HCT116 (cell line): ENCODE results near the gene GPHN. TPM values are rescaled to one million over a fixed set of nuclear protein-coding genes. Genes with fewer than 3 reads are reported as not detected.

Experiments
- ATAC-seq: fragments of 200-7000 bp; cut with Tn5 transposase; 2 replicates; pipeline ENCODE4 v1.9.1; 2020; ENCODE audit warnings: mild to moderate bottlenecking, moderate library complexity
- BruUV-seq: library from RNA; stranded (reverse); fragments of 400-500 nt; replicated peaks from 2 replicates; lab custom pipeline; 2021; lab: Mats Ljungman, UMichigan
- CTCF ChIA-PET: fragments of 300-600 bp; sonication (Branson Sonifier 250); formaldehyde crosslinking; loops from one replicate; lab custom pipeline; 2021; ENCODE audit warnings: antibody characterized with exemption; lab: Charles Lee
- POLR2A ChIA-PET: fragments of 300-600, 350-600 bp; sonication (Branson Sonifier 250); formaldehyde crosslinking; loops from one replicate; lab custom pipeline; 2021; ENCODE audit warnings: antibody characterized with exemption; lab: Charles Lee
- RAD21 ChIA-PET, 2 experiments: fragments of 300-600 bp; sonication (Branson Sonifier 250); formaldehyde crosslinking; loops; one replicate each; lab custom pipeline; 2023; ENCODE audit warnings: low total read pairs in 2 of 2; ENCODE audit not compliant: uncharacterized antibody in 2 of 2, unreplicated experiment in 2 of 2, low non-redundant PET in 1 of 2; lab: Charles Lee
- DNase-seq: peaks from one replicate; pipeline ENCODE4 v3.0.0-alpha.2; 2010; ENCODE audit warnings: low read depth, low spot score
- H2AFZ ChIP-seq: fragments of 200-600 bp; shearing (Covaris generic), sonication (generic); 2 replicates; pipeline ENCODE4 v1.6.1; 2017; ENCODE audit warnings: low read depth, mixed run types, mixed read lengths, antibody characterized with exemption, low read length; ENCODE audit not compliant: poor library complexity, severe bottlenecking
- H3K27ac ChIP-seq: 2 replicates; pipeline ENCODE4 v1.5.1; 2012; ENCODE audit warnings: low read depth, low read length
- H3K27me3 ChIP-seq: fragments of 200-600 bp; sonication (generic); 2 replicates; pipeline ENCODE4 v1.6.1; 2016; ENCODE audit warnings: mixed run types, low read length, mixed read lengths; ENCODE audit not compliant: insufficient read depth
- H3K36me3 ChIP-seq, 2 experiments: fragments of 200-500 bp in 1 of 2; fragments of 200-600 bp in 1 of 2; sonication (Bioruptor generic) in 1 of 2; sonication (generic) in 1 of 2; 2 replicates each; pipeline versions ENCODE4 v1.5.1 to v1.6.1; 2014 to 2016; ENCODE audit warnings: low read length in 2 of 2, inconsistent platforms in 1 of 2, mixed read lengths in 1 of 2, mixed run types in 1 of 2; ENCODE audit not compliant: insufficient read depth in 2 of 2, control insufficient read depth in 1 of 2
- H3K4me1 ChIP-seq, 2 experiments: fragments of 200-600 bp in 1 of 2; sonication (generic) in 1 of 2; 2 replicates each; pipeline versions ENCODE4 v1.5.1 to v1.6.1; 2012 to 2017; ENCODE audit warnings: low read length in 2 of 2, inconsistent platforms in 1 of 2, mild to moderate bottlenecking in 1 of 2, mixed read lengths in 1 of 2, mixed run types in 1 of 2, moderate library complexity in 1 of 2; ENCODE audit not compliant: insufficient read depth in 2 of 2, control insufficient read depth in 1 of 2
- H3K4me2 ChIP-seq: fragments of 200-600 bp; sonication (generic); 2 replicates; pipeline ENCODE4 v1.6.1; 2017; ENCODE audit warnings: mixed run types, low read length, mixed read lengths
- H3K4me3 ChIP-seq, 2 experiments: fragments of 200-600 bp in 1 of 2; sonication (generic) in 1 of 2; replicated peaks in 1 of 2; 2 replicates each; pipeline ENCODE4 v1.5.1; 2011 to 2016; ENCODE audit warnings: low read length in 2 of 2, control low read depth in 1 of 2, low read depth in 1 of 2, mild to moderate bottlenecking in 1 of 2, mixed read lengths in 1 of 2, mixed run types in 1 of 2
- H3K79me2 ChIP-seq: fragments of 200-600 bp; sonication (generic); 2 replicates; pipeline ENCODE4 v1.6.1; 2017; ENCODE audit warnings: mild to moderate bottlenecking, mixed run types, low read length, moderate library complexity, mixed read lengths; ENCODE audit not compliant: insufficient read depth
- H3K9ac ChIP-seq: fragments of 200-600 bp; sonication (generic); 2 replicates; pipeline ENCODE4 v1.6.1; 2016; ENCODE audit warnings: low read length, mixed read lengths
- H3K9me2 ChIP-seq: fragments of 200-600 bp; sonication (generic), shearing (Covaris generic); 2 replicates; pipeline ENCODE4 v1.6.1; 2017; ENCODE audit warnings: mixed run types, mild to moderate bottlenecking, moderate library complexity; ENCODE audit not compliant: insufficient read depth
- H3K9me3 ChIP-seq, 2 experiments: fragments of 200-500 bp in 1 of 2; fragments of 200-600 bp in 1 of 2; sonication (Bioruptor generic) in 1 of 2; sonication (generic) in 1 of 2; 2 replicates each; pipeline ENCODE4 v1.6.1; 2014 to 2017; ENCODE audit warnings: low read length in 2 of 2, mixed read lengths in 2 of 2, inconsistent platforms in 1 of 2, low read depth in 1 of 2, mild to moderate bottlenecking in 1 of 2, mixed run types in 1 of 2, moderate library complexity in 1 of 2; ENCODE audit not compliant: control insufficient read depth in 1 of 2, insufficient read depth in 1 of 2
- H4K20me1 ChIP-seq: fragments of 200-600 bp; sonication (generic), shearing (Covaris generic); 2 replicates; pipeline ENCODE4 v1.6.1; 2017; ENCODE audit warnings: mixed run types, mild to moderate bottlenecking, moderate library complexity; ENCODE audit not compliant: insufficient read depth
- ATF3 ChIP-seq: IDR thresholded peaks from 2 replicates; pipeline ENCODE4 v1.6.1; 2012
- CBX3 ChIP-seq: IDR thresholded peaks from 2 replicates; pipeline ENCODE4 v1.6.1; 2012; ENCODE audit warnings: low read depth
- CEBPB ChIP-seq: IDR thresholded peaks from 2 replicates; pipeline ENCODE4 v1.6.1; 2012; ENCODE audit warnings: low read depth
- EGR1 ChIP-seq: IDR thresholded peaks from 2 replicates; pipeline ENCODE4 v1.6.1; 2012; ENCODE audit warnings: low read depth
- ELF1 ChIP-seq: IDR thresholded peaks from 2 replicates; pipeline ENCODE4 v1.6.1; 2012; ENCODE audit warnings: low read depth, borderline replicate concordance
- EZH2 ChIP-seq: fragments of 200-600 bp; sonication (generic); IDR thresholded peaks from 2 replicates; pipeline ENCODE4 v1.6.1; 2017; ENCODE audit warnings: antibody characterized with exemption, mixed run types
- EZH2phosphoT487 ChIP-seq: fragments of 200-600 bp; IDR thresholded peaks from 2 replicates; pipeline ENCODE4 v1.6.1; 2018; ENCODE audit warnings: antibody characterized with exemption, borderline replicate concordance
- JUND ChIP-seq: IDR thresholded peaks from 2 replicates; pipeline ENCODE4 v1.6.1; 2012
- MAX ChIP-seq: IDR thresholded peaks from 2 replicates; pipeline ENCODE4 v1.6.1; 2012
- POLR2A ChIP-seq: IDR thresholded peaks from 2 replicates; pipeline ENCODE4 v1.7.0; 2011; ENCODE audit warnings: borderline replicate concordance; ENCODE audit not compliant: insufficient read depth, insufficient read length; ENCODE audit errors: extremely low read depth
- POLR2AphosphoS5 ChIP-seq: IDR thresholded peaks from 2 replicates; pipeline ENCODE4 v1.6.1; 2011; ENCODE audit warnings: mild to moderate bottlenecking, low read depth, low read length, moderate library complexity
- RAD21 ChIP-seq: IDR thresholded peaks from 2 replicates; pipeline ENCODE4 v1.6.1; 2012; ENCODE audit warnings: low read depth, mild to moderate bottlenecking
- REST ChIP-seq: IDR thresholded peaks from 2 replicates; pipeline ENCODE4 v1.6.1; 2012; ENCODE audit warnings: low read depth
- SP1 ChIP-seq: IDR thresholded peaks from 2 replicates; pipeline ENCODE4 v1.6.1; 2012; ENCODE audit warnings: low read depth
- SRF ChIP-seq: IDR thresholded peaks from 2 replicates; pipeline ENCODE4 v1.6.1; 2012; ENCODE audit warnings: low read depth
- TCF7L2 ChIP-seq: IDR thresholded peaks from 2 replicates; pipeline ENCODE4 v1.7.0; 2011; ENCODE audit warnings: borderline replicate concordance, inconsistent platforms; ENCODE audit not compliant: insufficient read depth, insufficient read length; ENCODE audit errors: extremely low read depth
- YY1 ChIP-seq: IDR thresholded peaks from 2 replicates; pipeline ENCODE4 v1.6.1; 2011; ENCODE audit warnings: low read length, low read depth, moderate library complexity, mild to moderate bottlenecking; ENCODE audit not compliant: insufficient replicate concordance; ENCODE audit errors: extremely low read depth
- ZFX ChIP-seq: fragments of 450-650 bp; IDR thresholded peaks from 2 replicates; pipeline ENCODE4 v1.6.1; 2017
- intact Hi-C: fragments of 100-400 bp; cut with micrococcal nuclease; formaldehyde crosslinking; loops from 2 replicates; pipeline ENCODE4 v1.10.0; 2022
- total RNA-seq: library from RNA; stranded (reverse); gene quantifications from one replicate; pipeline ENCODE4 v1.2.1, GENCODE V29; 2021; ENCODE audit not compliant: unreplicated experiment
- TF ChIP-seq, protein P1 (sequence below), 3 experiments: fragments of 200-600 bp in 1 of 3; sonication (generic) in 1 of 3; IDR thresholded peaks in 2 of 3; conservative IDR thresholded peaks in 1 of 3; 2 replicates each; pipeline ENCODE4 v1.5.1; 2012 to 2017; ENCODE audit warnings: low read depth in 2 of 3, low read length in 2 of 3, antibody characterized with exemption in 1 of 3, borderline replicate concordance in 1 of 3, control low read depth in 1 of 3, mild to moderate bottlenecking in 1 of 3, mixed read lengths in 1 of 3, mixed run types in 1 of 3, moderate library complexity in 1 of 3; ENCODE audit not compliant: insufficient read depth in 1 of 3

The GPHN gene
- total RNA-seq, 1 experiment from 2014 or later: 43.8 TPM

DNA sequence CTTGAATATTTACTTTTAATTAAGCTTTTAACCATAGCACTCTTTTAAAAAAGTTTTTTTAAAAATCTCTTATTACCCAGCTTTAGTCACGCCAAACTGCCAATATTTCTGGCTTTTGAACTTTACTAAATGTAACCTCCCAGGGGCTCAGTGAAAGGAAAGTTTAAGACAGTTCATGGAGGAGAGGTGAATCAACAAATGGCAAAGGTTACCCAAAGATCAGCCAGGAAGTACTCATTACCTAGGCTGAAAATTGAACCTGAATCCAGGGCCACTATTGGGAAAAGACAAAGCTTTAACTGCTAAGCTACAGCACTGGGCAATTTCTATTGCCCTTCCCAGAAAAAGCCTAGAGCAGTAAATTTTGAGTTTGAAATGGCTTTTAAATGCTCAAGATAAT, 282.2 kb downstream of the GPHN start (continued):
- TF ChIP-seq, protein P1, sequence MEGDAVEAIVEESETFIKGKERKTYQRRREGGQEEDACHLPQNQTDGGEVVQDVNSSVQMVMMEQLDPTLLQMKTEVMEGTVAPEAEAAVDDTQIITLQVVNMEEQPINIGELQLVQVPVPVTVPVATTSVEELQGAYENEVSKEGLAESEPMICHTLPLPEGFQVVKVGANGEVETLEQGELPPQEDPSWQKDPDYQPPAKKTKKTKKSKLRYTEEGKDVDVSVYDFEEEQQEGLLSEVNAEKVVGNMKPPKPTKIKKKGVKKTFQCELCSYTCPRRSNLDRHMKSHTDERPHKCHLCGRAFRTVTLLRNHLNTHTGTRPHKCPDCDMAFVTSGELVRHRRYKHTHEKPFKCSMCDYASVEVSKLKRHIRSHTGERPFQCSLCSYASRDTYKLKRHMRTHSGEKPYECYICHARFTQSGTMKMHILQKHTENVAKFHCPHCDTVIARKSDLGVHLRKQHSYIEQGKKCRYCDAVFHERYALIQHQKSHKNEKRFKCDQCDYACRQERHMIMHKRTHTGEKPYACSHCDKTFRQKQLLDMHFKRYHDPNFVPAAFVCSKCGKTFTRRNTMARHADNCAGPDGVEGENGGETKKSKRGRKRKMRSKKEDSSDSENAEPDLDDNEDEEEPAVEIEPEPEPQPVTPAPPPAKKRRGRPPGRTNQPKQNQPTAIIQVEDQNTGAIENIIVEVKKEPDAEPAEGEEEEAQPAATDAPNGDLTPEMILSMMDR (IDR thresholded peaks at IDR 0.05 in 2 of 3, conservative IDR thresholded peaks at IDR 0.05 in 1 of 3; ENCODE audit: borderline replicate concordance in 1 of 3, insufficient read depth in 1 of 3, low read depth in 2 of 3, low read length in 2 of 3): no peak
- TF ChIP-seq JUND (no peak), RAD21 (no peak), EGR1 (no peak), TCF7L2 (no peak)

DNA sequence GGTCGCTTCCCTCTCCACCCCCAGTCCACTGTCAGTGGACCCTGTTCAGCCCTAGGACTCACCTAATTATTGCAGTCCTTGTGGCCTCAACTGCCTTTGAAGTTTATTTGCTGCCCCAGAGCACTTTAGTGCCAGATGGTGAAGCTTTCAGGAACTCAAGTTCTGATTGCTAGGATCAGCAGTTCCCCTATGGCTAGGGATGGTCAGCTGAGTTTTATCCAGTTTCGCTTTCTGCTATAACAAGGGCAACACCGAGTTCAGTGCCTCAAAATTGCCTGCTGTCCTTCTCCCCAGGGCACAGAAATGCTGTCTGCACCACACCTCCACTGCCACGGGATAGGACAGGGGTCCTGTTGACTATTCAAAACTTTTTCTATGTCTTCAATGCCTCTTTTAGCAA, 295.0 kb downstream of the GPHN start:
- H3K9ac ChIP-seq: no peak overlapping the region
- H3K4me1 ChIP-seq: no peaks in the 10 kb centered on the region
- POLR2A ChIA-PET: no interaction called here
- no peak overlapping the region for H3K4me2 ChIP-seq
- no peak overlapping the region for H2AFZ ChIP-seq
- ATAC-seq: no peak
- H3K36me3 ChIP-seq: no peaks in the 10 kb centered on the region
- no peaks in the 10 kb centered on the region for H3K27me3 ChIP-seq
- RAD21 ChIA-PET: no interaction called here
- intact Hi-C loops: no loop called here
- no peaks in the 10 kb centered on the region; a peak in 1 of 4 replicates for H3K9me3 ChIP-seq
- no peak for DNase-seq
- no peaks in the 10 kb centered on the region; the same call in 1 of the 2 replicates for H3K79me2 ChIP-seq
- H3K9me2 ChIP-seq: no peaks in the 10 kb centered on the region
- H4K20me1 ChIP-seq: no peaks in the 10 kb centered on the region
- H3K4me3 ChIP-seq: no peak overlapping the region
- CTCF ChIA-PET: no interaction called here
- no TSS peak for BruUV-seq
- no peak overlapping the region for H3K27ac ChIP-seq
- no peak for TF ChIP-seq MAX
- no peak for TF ChIP-seq ELF1
- TF ChIP-seq, protein P1 (IDR thresholded peaks at IDR 0.05 in 2 of 3, conservative IDR thresholded peaks at IDR 0.05 in 1 of 3; ENCODE audit: borderline replicate concordance in 1 of 3, insufficient read depth in 1 of 3, low read depth in 2 of 3, low read length in 2 of 3): no peak
- TF ChIP-seq POLR2AphosphoS5: no peak
- TF ChIP-seq CBX3: no peak
- TF ChIP-seq ZFX: no peak
- TF ChIP-seq YY1: no peak
- TF ChIP-seq CEBPB: no peak
- TF ChIP-seq REST: no peak
- TF ChIP-seq JUND: no peak
- TF ChIP-seq SRF: no peak
- no peak for TF ChIP-seq RAD21
- no peak for TF ChIP-seq POLR2A
- TF ChIP-seq EZH2: no peak
- no peak for TF ChIP-seq SP1
- TF ChIP-seq ATF3: no peak
- no peak for TF ChIP-seq EZH2phosphoT487
